ENCODE data around the gene MRNIP. TPM values are rescaled to one million over a fixed set of nuclear protein-coding genes. Genes with fewer than 3 reads are reported as not detected.

MRNIP gene
- total RNA-seq, 1 experiment from 2014 or later = 20.2 TPM

- Histone ChIP-seq H4K20me1 (ENCODE audit: low read length) (no peaks in the 10 kb centered on the region), H3K4me2 (ENCODE audit: low read length) (no peak overlapping the region), H3K79me2 (ENCODE audit: low read length) (no peaks in the 10 kb centered on the region), H3F3A (ENCODE audit: low read length, unreplicated experiment) (no peaks in the 10 kb centered on the region), H3K9me2 (replicated peaks; ENCODE audit: low read length) (no peaks in the 10 kb centered on the region), H3K9me3 (ENCODE audit: low read length) (no peaks in the 10 kb centered on the region), H2AFZ (ENCODE audit: low read length) (no peak overlapping the region), H3K9ac (ENCODE audit: low read length) (no peak overlapping the region), H3K27me3 (ENCODE audit: low read length) (no peaks in the 10 kb centered on the region), H3K36me3 (ENCODE audit: low read depth, low read length) (no peaks in the 10 kb centered on the region; the same call in 1 of the 2 replicates), H3K4me1 (ENCODE audit: insufficient read depth, low read length) (no peaks in the 10 kb centered on the region), H3K4me3 (ENCODE audit: low read length) (no peak overlapping the region), H3K27ac (ENCODE audit: low read length) (no peak overlapping the region)
- ATAC-seq (no peak), DNase-seq (no peak)
- intact Hi-C loops (cut with micrococcal nuclease) = no loop called here
- ChIA-PET POLR2A (ENCODE audit: unreplicated experiment) (no interaction called here), CTCF (no interaction called here)
- TF ChIP-seq EZH2phosphoT487 (IDR thresholded peaks at IDR 0.05; ENCODE audit: borderline replicate concordance, low read length) = no peak
- TF ChIP-seq EZH2 (IDR thresholded peaks at IDR 0.05; ENCODE audit: low read length, unreplicated experiment) = no peak
- no peak for TF ChIP-seq CTCF (conservative IDR thresholded peaks at IDR 0.05; ENCODE audit: low read depth, low read length)
- no TSS peak for BruUV-seq (replicated peaks)
Observed at GRCh38 chr5:179876610-179876952, 18.0 kb upstream of the MRNIP start.

- no peaks in the 10 kb centered on the region for H3K27me3 ChIP-seq (ENCODE audit: low read length)
- H4K20me1 ChIP-seq (ENCODE audit: low read length) = no peaks in the 10 kb centered on the region
- ATAC-seq = no peak
- no peak overlapping the region for H3K4me2 ChIP-seq (ENCODE audit: low read length)
- no peaks in the 10 kb centered on the region for H3K4me1 ChIP-seq (ENCODE audit: insufficient read depth, low read length)
- H3K27ac ChIP-seq (ENCODE audit: low read length) = no peak overlapping the region
- no peaks in the 10 kb centered on the region for H3K9me3 ChIP-seq (ENCODE audit: low read length)
- no peak for DNase-seq
- H2AFZ ChIP-seq (ENCODE audit: low read length) = no peak overlapping the region
- TF ChIP-seq EZH2 (IDR thresholded peaks at IDR 0.05; ENCODE audit: low read length, unreplicated experiment) (no peak), CTCF (conservative IDR thresholded peaks at IDR 0.05; ENCODE audit: low read depth, low read length) (no peak), EZH2phosphoT487 (IDR thresholded peaks at IDR 0.05; ENCODE audit: borderline replicate concordance, low read length) (no peak)
- intact Hi-C loops (cut with micrococcal nuclease) = no loop called here
- H3K79me2 ChIP-seq (ENCODE audit: low read length) = no peaks in the 10 kb centered on the region
- ChIA-PET CTCF (no interaction called here), POLR2A (ENCODE audit: unreplicated experiment) (no interaction called here)
- H3K9ac ChIP-seq (ENCODE audit: low read length) = no peak overlapping the region
- H3F3A ChIP-seq (ENCODE audit: low read length, unreplicated experiment) = no peaks in the 10 kb centered on the region
- no peak overlapping the region for H3K4me3 ChIP-seq (ENCODE audit: low read length)
- BruUV-seq (replicated peaks) = no TSS peak
- no peaks in the 10 kb centered on the region; the same call in 1 of the 2 replicates for H3K36me3 ChIP-seq (ENCODE audit: low read depth, low read length)
- H3K9me2 ChIP-seq (replicated peaks; ENCODE audit: low read length) = no peaks in the 10 kb centered on the region
Observed at GRCh38 chr5:179875741-179876609, 17.4 kb upstream of the MRNIP start.
